IPS-20b (cell line): ENCODE measurements around the gene SPC25.

ENCODE experiments used
- H3K27ac ChIP-seq: one replicate; pipeline ENCODE4 v1.5.1; 2013; ENCODE audit warnings: low read length
- H3K27me3 ChIP-seq: 2 replicates; pipeline ENCODE4 v1.6.1; 2013; ENCODE audit warnings: mild to moderate bottlenecking, low read length, inconsistent platforms; ENCODE audit not compliant: insufficient read depth
- H3K36me3 ChIP-seq: 2 replicates; pipeline ENCODE4 v1.6.1; 2013; ENCODE audit warnings: low read depth, mild to moderate bottlenecking, inconsistent platforms, low read length, moderate library complexity; ENCODE audit not compliant: insufficient read depth
- H3K4me1 ChIP-seq: 2 replicates; pipeline ENCODE4 v1.6.1; 2013; ENCODE audit warnings: mild to moderate bottlenecking, control low read depth, inconsistent platforms, low read length, moderate library complexity; ENCODE audit not compliant: insufficient read depth
- H3K4me3 ChIP-seq: 2 replicates; pipeline ENCODE4 v1.5.1; 2013; ENCODE audit warnings: mild to moderate bottlenecking, low read length, inconsistent platforms
- H3K9ac ChIP-seq: 2 replicates; pipeline ENCODE4 v1.6.1; 2013; ENCODE audit warnings: low read depth, mild to moderate bottlenecking, inconsistent platforms, low read length, moderate library complexity
- H3K9me3 ChIP-seq: 2 replicates; pipeline ENCODE4 v1.6.1; 2013; ENCODE audit warnings: mild to moderate bottlenecking, low read depth, low read length, inconsistent platforms; ENCODE audit not compliant: insufficient read depth

Gene SPC25

GRCh38 chr2:168835969-168836368 is 54.3 kb downstream of the SPC25 start:
- Histone ChIP-seq H3K27me3 (no peaks in the 10 kb centered on the region), H3K27ac (no peak overlapping the region), H3K9me3 (peaks cover under 1% of the 10 kb centered on the region; the same call in 1 of the 2 replicates), H3K4me1 (no peaks in the 10 kb centered on the region), H3K9ac (no peak overlapping the region), H3K4me3 (no peak overlapping the region), H3K36me3 (no peaks in the 10 kb centered on the region)

GRCh38 chr2:168831662-168832061 is 58.6 kb downstream of the SPC25 start:
- H3K4me3 ChIP-seq = no peak overlapping the region
- no peaks in the 10 kb centered on the region for H3K27me3 ChIP-seq
- no peaks in the 10 kb centered on the region for H3K36me3 ChIP-seq
- no peaks in the 10 kb centered on the region for H3K4me1 ChIP-seq
- H3K27ac ChIP-seq = no peak overlapping the region
- H3K9me3 ChIP-seq = peaks cover 3% of the 10 kb centered on the region; the same call in 1 of the 2 replicates
- no peak overlapping the region for H3K9ac ChIP-seq

- Histone ChIP-seq H3K27me3 (no peaks in the 10 kb centered on the region), H3K36me3 (no peaks in the 10 kb centered on the region), H3K4me1 (no peaks in the 10 kb centered on the region)
Measured at GRCh38 chr2:168830958-168831357, 59.3 kb downstream of the SPC25 start.

GRCh38 chr2:168825126-168825525 is 65.1 kb downstream of the SPC25 start:
- H3K27me3 ChIP-seq = no peaks in the 10 kb centered on the region
- H3K4me1 ChIP-seq = no peaks in the 10 kb centered on the region
- no peaks in the 10 kb centered on the region for H3K36me3 ChIP-seq
- H3K9ac ChIP-seq = no peak overlapping the region
- no peaks in the 10 kb centered on the region for H3K9me3 ChIP-seq
- H3K27ac ChIP-seq = no peak overlapping the region
- H3K4me3 ChIP-seq = no peak overlapping the region

More at GRCh38 chr2:168830958-168831357, 59.3 kb downstream of the SPC25 start:
- Histone ChIP-seq H3K27ac (no peak overlapping the region), H3K9me3 (peaks cover 3% of the 10 kb centered on the region; the same call in 1 of the 2 replicates), H3K4me3 (no peak overlapping the region), H3K9ac (no peak overlapping the region)

- H3K27ac ChIP-seq = no peak overlapping the region
- no peak overlapping the region for H3K9ac ChIP-seq
- H3K4me1 ChIP-seq = no peaks in the 10 kb centered on the region
- no peak overlapping the region for H3K4me3 ChIP-seq
- no peaks in the 10 kb centered on the region for H3K27me3 ChIP-seq
- no peaks in the 10 kb centered on the region for H3K36me3 ChIP-seq
- H3K9me3 ChIP-seq = no peaks in the 10 kb centered on the region
Measured at GRCh38 chr2:168821992-168822391, 68.2 kb downstream of the SPC25 start.

GRCh38 chr2:168821577-168821976 is 68.7 kb downstream of the SPC25 start:
- no peaks in the 10 kb centered on the region for H3K36me3 ChIP-seq

More at GRCh38 chr2:168821577-168821976, 68.7 kb downstream of the SPC25 start:
- Histone ChIP-seq H3K4me3 (no peak overlapping the region), H3K9ac (no peak overlapping the region), H3K9me3 (no peaks in the 10 kb centered on the region), H3K27ac (no peak overlapping the region), H3K27me3 (no peaks in the 10 kb centered on the region), H3K4me1 (no peaks in the 10 kb centered on the region)
